ENCODE measurements around the gene HEY2.
"Not testable (repeated sequence)": the region's sequence is repeated elsewhere in the genome, so short reads cannot be mapped to it uniquely, and the experiment has no call there.

HEY2 gene

GRCh38 chr6:125797120-125797885 lies 47.9 kb downstream of the HEY2 start:
- DNase-seq: no peak

- no peak for DNase-seq
Observed at GRCh38 chr6:125797886-125798444, 48.5 kb downstream of the HEY2 start.

- no peak for DNase-seq
Observed at GRCh38 chr6:125798734-125799508, 49.5 kb downstream of the HEY2 start.

- DNase-seq: no peak
Observed at GRCh38 chr6:125802383-125802782, 53.0 kb downstream of the HEY2 start.

GRCh38 chr6:125802943-125803377 lies 53.5 kb downstream of the HEY2 start:
- no peak for DNase-seq

- DNase-seq: no peak
Observed at GRCh38 chr6:125804264-125804663, 54.8 kb downstream of the HEY2 start.

GRCh38 chr6:125804866-125805425 lies 55.5 kb downstream of the HEY2 start:
- not testable (repeated sequence) for DNase-seq

- DNase-seq: no peak
Observed at GRCh38 chr6:125806813-125807212, 57.4 kb downstream of the HEY2 start.

GRCh38 chr6:125807293-125807692 lies 57.9 kb downstream of the HEY2 start:
- DNase-seq: no peak

- DNase-seq: no peak
Observed at GRCh38 chr6:125808060-125808459, 58.6 kb downstream of the HEY2 start.

GRCh38 chr6:125808591-125808990 lies 59.2 kb downstream of the HEY2 start:
- no peak for DNase-seq

GRCh38 chr6:125809570-125810170 lies 60.2 kb downstream of the HEY2 start:
- no peak for DNase-seq

GRCh38 chr6:125810445-125810844 lies 61.0 kb downstream of the HEY2 start:
- DNase-seq: no peak

All from fibroblast of skin of scalp (primary cell).